HepG2 (cell line): ENCODE data around the gene NGFR. TPM values are rescaled to one million over a fixed set of nuclear protein-coding genes. Genes with fewer than 3 reads are reported as not detected.
A peak's percentile ranks its signal among the peaks of the same experiment; 100 is the strongest.

Experiments used
- IRX3 ChIP-seq: sonication (generic); formaldehyde crosslinking; IDR thresholded peaks from 2 replicates; pipeline ENCODE4 v1.8.1; 2023; ENCODE audit warnings: mild to moderate bottlenecking, low read depth, missing genetic modification reagents, borderline replicate concordance
- NFE2 ChIP-seq: sonication (generic); formaldehyde crosslinking; IDR thresholded peaks from 2 replicates; pipeline ENCODE4 v1.4.0; 2020; ENCODE audit warnings: missing genetic modification reagents
- PRDM4 ChIP-seq: sonication (generic); formaldehyde crosslinking; IDR thresholded peaks from 2 replicates; pipeline ENCODE4 v1.9.0; 2021; ENCODE audit warnings: missing genetic modification reagents, borderline replicate concordance
- RERE ChIP-seq: IDR thresholded peaks from 2 replicates; pipeline ENCODE4 v1.6.1; 2016; ENCODE audit warnings: low read depth, missing genetic modification reagents, missing compliant biosample characterization
- SETDB1 ChIP-seq: sonication (generic); formaldehyde crosslinking; IDR thresholded peaks from 2 replicates; pipeline ENCODE4 v1.5.1; 2020; ENCODE audit warnings: missing genetic modification reagents, mild to moderate bottlenecking, borderline replicate concordance
- TCF12 ChIP-seq, 2 experiments: fragments of 450-650 bp in 1 of 2; sonication (generic) in 1 of 2; formaldehyde crosslinking in 1 of 2; IDR thresholded peaks; 2 replicates each; pipeline versions ENCODE4 v1.6.1 to v1.8.0; 2017 to 2022; ENCODE audit warnings: antibody characterized with exemption in 1 of 2, mild to moderate bottlenecking in 1 of 2, missing genetic modification reagents in 1 of 2, moderate library complexity in 1 of 2
- TMF1 ChIP-seq: sonication (generic); formaldehyde crosslinking; IDR thresholded peaks from 2 replicates; pipeline ENCODE4 v1.8.1; 2022; ENCODE audit warnings: low read depth, missing genetic modification reagents
- ZBTB26 ChIP-seq: IDR thresholded peaks from 2 replicates; pipeline ENCODE4 v1.6.1; 2016; ENCODE audit warnings: missing compliant biosample characterization, missing genetic modification reagents, borderline replicate concordance
- ZFP90 ChIP-seq: sonication (generic); formaldehyde crosslinking; IDR thresholded peaks from 2 replicates; pipeline ENCODE4 v1.8.0; 2022; ENCODE audit warnings: missing genetic modification reagents, mild to moderate bottlenecking, inconsistent platforms, borderline replicate concordance
- ZNF615 ChIP-seq: sonication (generic); formaldehyde crosslinking; IDR thresholded peaks from 2 replicates; pipeline ENCODE4 v1.5.0; 2020; ENCODE audit warnings: mild to moderate bottlenecking, missing genetic modification reagents, borderline replicate concordance
- ZNF616 ChIP-seq: sonication (generic); formaldehyde crosslinking; IDR thresholded peaks from 2 replicates; pipeline ENCODE4 v1.5.0; 2020; ENCODE audit warnings: low read depth, mild to moderate bottlenecking, missing genetic modification reagents
- ZNF704 ChIP-seq: sonication (generic); formaldehyde crosslinking; IDR thresholded peaks from 2 replicates; pipeline ENCODE4 v1.8.1; 2023; ENCODE audit warnings: mild to moderate bottlenecking, inconsistent platforms, moderate library complexity, missing genetic modification reagents, borderline replicate concordance
- ZNF749 ChIP-seq: sonication (generic); formaldehyde crosslinking; IDR thresholded peaks from 2 replicates; pipeline ENCODE4 v1.8.0; 2022; ENCODE audit warnings: mild to moderate bottlenecking, missing genetic modification reagents, moderate library complexity, borderline replicate concordance
- polyA plus RNA-seq, 8 experiments: library from polyadenylated mRNA; depleted of rRNA in 3 of 8; stranded (reverse) in 7 of 8; unstranded in 1 of 8; fragments of >200 nt; fragmentation: Illumina TruSeq in 4 of 8; extraction: Trizol in 4 of 8; gene quantifications; 2 replicates each; pipeline versions ENCODE4 v1.2.1 to v1.2.3, GENCODE V29; 2011 to 2016; ENCODE audit warnings: low read depth in 4 of 8, missing spikeins in 1 of 8, mixed read lengths in 1 of 8; ENCODE audit not compliant: insufficient read depth in 1 of 8
- total RNA-seq, 5 experiments: library from RNA; depleted of rRNA; stranded (reverse); fragments of >200 nt; fragmentation: Illumina TruSeq; extraction: Trizol; gene quantifications; 2 replicates each; pipeline ENCODE4 v1.2.3, GENCODE V29; 2016; ENCODE audit warnings: low read depth in 1 of 5

The NGFR gene
- total and polyA plus RNA-seq, 2 of the 13 experiments (the other 11 are each of a cell fraction or from before 2014, with no cell fraction given) = 1.1 to 1.8 TPM

- TF ChIP-seq RERE (no peak), IRX3 (0 out of 2 replicates have a peak, but pooled peaks have one; percentile 58), TCF12 (IDR thresholded peaks at IDR 0.05) (no peak), TCF12 (CRISPR knock-in tag; IDR thresholded peaks at IDR 0.05) (no peak), ZNF704 (CRISPR knock-in tag) (no peak), TMF1 (CRISPR knock-in tag) (peak; percentile 82; the same call in 1 of the 2 replicates), NFE2 (CRISPR knock-in tag) (no peak; the same call in 1 of the 2 replicates), ZBTB26 (CRISPR knock-in tag) (peak; percentile 67), PRDM4 (CRISPR knock-in tag) (no peak), ZNF616 (CRISPR knock-in tag) (peak; percentile 73; the same call in 1 of the 2 replicates), ZNF615 (no peak), SETDB1 (CRISPR knock-in tag) (no peak), ZNF749 (CRISPR knock-in tag) (no peak), ZFP90 (CRISPR knock-in tag) (no peak)
These were observed 20.2 kb downstream of the NGFR start (continued) for GRCh38 chr17:49515196-49515770.
